IMR-90 (cell line): ENCODE measurements around the gene DMRT1. TPM values are rescaled to one million over a fixed set of nuclear protein-coding genes. Genes with fewer than 3 reads are reported as not detected.
A peak's percentile ranks its signal among the peaks of the same experiment; 100 is the strongest.

Source experiments
- ATAC-seq: fragments of 200-7000 bp; cut with Tn5 transposase; 2 replicates; pipeline ENCODE4 v1.9.1; 2020; ENCODE audit warnings: low read depth, mild to moderate bottlenecking, moderate library complexity
- BruUV-seq: library from RNA; stranded (reverse); fragments of 400-500 nt; replicated peaks from 2 replicates; lab custom pipeline; 2021; lab: Mats Ljungman, UMichigan
- CTCF ChIA-PET: fragments of 300-600 bp; formaldehyde crosslinking; extraction: SDS; loops from one replicate; lab custom pipeline; 2021; ENCODE audit warnings: antibody characterized with exemption; lab: Yijun Ruan, JAX
- POLR2A ChIA-PET: fragments of 300-600 bp; sonication (Branson Sonifier 250); formaldehyde crosslinking; loops from one replicate; lab custom pipeline; 2022; ENCODE audit warnings: antibody characterized with exemption; ENCODE audit not compliant: unreplicated experiment; lab: Charles Lee
- DNase-seq: peaks from one replicate; pipeline ENCODE4 v3.0.0; 2013
- H2AFZ ChIP-seq: replicated peaks from 2 replicates; pipeline ENCODE3; 2013; ENCODE audit warnings: low read length, mild to moderate bottlenecking; ENCODE audit not compliant: poor library complexity
- H2AK5ac ChIP-seq: 2 replicates; pipeline ENCODE4 v1.6.1; 2013; ENCODE audit warnings: low read depth, low read length, inconsistent platforms
- H2AK9ac ChIP-seq: replicated peaks from 2 replicates; pipeline ENCODE3; 2013; ENCODE audit warnings: mild to moderate bottlenecking, low read depth, low read length, moderate library complexity; ENCODE audit not compliant: poor library complexity
- H2BK120ac ChIP-seq: 2 replicates; pipeline ENCODE4 v1.6.1; 2013; ENCODE audit warnings: low read depth, low read length, inconsistent platforms
- H2BK15ac ChIP-seq: 3 replicates; pipeline ENCODE4 v1.6.1; 2013; ENCODE audit warnings: low read depth, low read length, inconsistent platforms
- H2BK20ac ChIP-seq: 2 replicates; pipeline ENCODE4 v1.6.1; 2013; ENCODE audit warnings: low read depth, mild to moderate bottlenecking, inconsistent platforms, low read length, moderate library complexity
- H2BK5ac ChIP-seq: 2 replicates; pipeline ENCODE4 v1.6.1; 2013; ENCODE audit warnings: mild to moderate bottlenecking, low read depth, low read length, inconsistent platforms; ENCODE audit not compliant: poor library complexity, severe bottlenecking
- H3K14ac ChIP-seq: replicated peaks from 2 replicates; pipeline ENCODE4 v1.6.1; 2013; ENCODE audit warnings: low read depth, low read length, inconsistent platforms
- H3K18ac ChIP-seq: 2 replicates; pipeline ENCODE4 v1.6.1; 2013; ENCODE audit warnings: low read depth, low read length, control low read depth
- H3K23ac ChIP-seq: 2 replicates; pipeline ENCODE4 v1.6.1; 2013; ENCODE audit warnings: low read depth, low read length, inconsistent platforms
- H3K27ac ChIP-seq: 2 replicates; pipeline ENCODE4 v1.5.1; 2013; ENCODE audit warnings: mild to moderate bottlenecking, control low read depth, low read length; ENCODE audit not compliant: insufficient read depth
- H3K27me3 ChIP-seq: 2 replicates; pipeline ENCODE4 v1.6.1; 2013; ENCODE audit warnings: low read length; ENCODE audit not compliant: control insufficient read depth, insufficient read depth
- H3K36me3 ChIP-seq: 2 replicates; pipeline ENCODE4 v1.6.1; 2013; ENCODE audit warnings: low read length, mixed read lengths; ENCODE audit not compliant: control insufficient read depth, insufficient read depth
- H3K4ac ChIP-seq: 2 replicates; pipeline ENCODE4 v1.6.1; 2013; ENCODE audit warnings: low read depth, low read length, inconsistent platforms
- H3K4me1 ChIP-seq: 2 replicates; pipeline ENCODE4 v1.6.1; 2013; ENCODE audit warnings: low read length, mixed read lengths; ENCODE audit not compliant: control insufficient read depth, insufficient read depth
- H3K4me2 ChIP-seq: 2 replicates; pipeline ENCODE4 v1.6.1; 2013; ENCODE audit warnings: low read depth, mild to moderate bottlenecking, control low read depth, low read length, moderate library complexity
- H3K4me3 ChIP-seq: 2 replicates; pipeline ENCODE4 v1.5.1; 2013; ENCODE audit warnings: low read depth, mild to moderate bottlenecking, control low read depth, low read length, moderate library complexity; ENCODE audit not compliant: insufficient read depth
- H3K56ac ChIP-seq: 2 replicates; pipeline ENCODE4 v1.6.1; 2013; ENCODE audit warnings: low read length, inconsistent platforms; ENCODE audit not compliant: insufficient read depth; ENCODE audit errors: extremely low read depth
- H3K79me1 ChIP-seq, 2 experiments: 2 replicates each; pipeline ENCODE4 v1.6.1; 2013; ENCODE audit warnings: low read length in 2 of 2, inconsistent platforms in 1 of 2, low read depth in 1 of 2
- H3K9ac ChIP-seq: 2 replicates; pipeline ENCODE4 v1.6.1; 2013; ENCODE audit warnings: low read depth, low read length, control low read depth
- H3K9me1 ChIP-seq: 2 replicates; pipeline ENCODE4 v1.6.1; 2013; ENCODE audit warnings: low read length, inconsistent platforms; ENCODE audit not compliant: insufficient read depth
- H3K9me3 ChIP-seq: 2 replicates; pipeline ENCODE4 v1.6.1; 2013; ENCODE audit warnings: low read length; ENCODE audit not compliant: control insufficient read depth, insufficient read depth
- H4K20me1 ChIP-seq: 2 replicates; pipeline ENCODE4 v1.6.1; 2013; ENCODE audit warnings: low read length, inconsistent platforms; ENCODE audit not compliant: insufficient read depth
- H4K5ac ChIP-seq: 2 replicates; pipeline ENCODE4 v1.6.1; 2013; ENCODE audit warnings: mild to moderate bottlenecking, low read depth, low read length, control low read depth
- H4K8ac ChIP-seq, 2 experiments: 2 replicates each; pipeline ENCODE4 v1.6.1; 2013; ENCODE audit warnings: low read depth in 2 of 2, low read length in 2 of 2, control low read depth in 1 of 2, inconsistent platforms in 1 of 2
- H4K91ac ChIP-seq: 2 replicates; pipeline ENCODE4 v1.6.1; 2013; ENCODE audit warnings: low read depth, low read length, inconsistent platforms; ENCODE audit not compliant: insufficient read depth
- CEBPB ChIP-seq: IDR thresholded peaks from 2 replicates; pipeline ENCODE4 v1.6.1; 2012; ENCODE audit warnings: low read depth, low read length, improper control_type of control experiment
- MXI1 ChIP-seq: IDR thresholded peaks from 2 replicates; pipeline ENCODE4 v1.6.1; 2012; ENCODE audit warnings: low read depth, mild to moderate bottlenecking, low read length, moderate library complexity, borderline replicate concordance
- RAD21 ChIP-seq: IDR thresholded peaks from 2 replicates; pipeline ENCODE4 v1.6.1; 2012; ENCODE audit warnings: low read length, improper control_type of control experiment
- WGBS, 2 experiments: methylation state at CpG; one replicate each; pipeline versions ENCODE4 v1.1.5 to v1.1.7; 2013; ENCODE audit warnings: missing lambda C conversion rate in 2 of 2; ENCODE audit not compliant: insufficient read length in 1 of 2; ENCODE audit errors: extremely low coverage in 2 of 2; 5-methylcytosine and 5-hydroxymethylcytosine counted together
- dilution Hi-C: fragments of 300-500 bp; cut with HindIII; formaldehyde crosslinking; loops from one replicate; pipeline ENCODE4 v1.14.3; 2018; ENCODE audit warnings: low sequenced_read_pairs; ENCODE audit not compliant: unreplicated experiment
- in situ Hi-C: fragments of 300-500 bp; cut with MboI; formaldehyde crosslinking; loops from 3 replicates; pipeline ENCODE4 v1.14.3; 2019; ENCODE audit warnings: low sequenced_read_pairs, inconsistent platforms, mixed read lengths
- intact Hi-C: fragments of 100-400 bp; cut with micrococcal nuclease; formaldehyde crosslinking; loops from 2 replicates; pipeline ENCODE4 v1.10.0; 2022
- polyA plus RNA-seq, 3 experiments: library from polyadenylated mRNA; depleted of rRNA; stranded (reverse); fragments of >200 nt; gene quantifications; 2 replicates each; pipeline ENCODE4 v1.2.3, GENCODE V29; 2012; ENCODE audit warnings: low replicate concordance in 1 of 3
- total RNA-seq: library from RNA; depleted of rRNA; stranded (reverse); fragments of >200 nt; gene quantifications from 2 replicates; pipeline ENCODE4 v1.2.3, GENCODE V29; 2012

Gene DMRT1
- total and polyA plus RNA-seq, 2 of the 4 experiments (the other 2 are of a cell fraction) = not detected

DNA sequence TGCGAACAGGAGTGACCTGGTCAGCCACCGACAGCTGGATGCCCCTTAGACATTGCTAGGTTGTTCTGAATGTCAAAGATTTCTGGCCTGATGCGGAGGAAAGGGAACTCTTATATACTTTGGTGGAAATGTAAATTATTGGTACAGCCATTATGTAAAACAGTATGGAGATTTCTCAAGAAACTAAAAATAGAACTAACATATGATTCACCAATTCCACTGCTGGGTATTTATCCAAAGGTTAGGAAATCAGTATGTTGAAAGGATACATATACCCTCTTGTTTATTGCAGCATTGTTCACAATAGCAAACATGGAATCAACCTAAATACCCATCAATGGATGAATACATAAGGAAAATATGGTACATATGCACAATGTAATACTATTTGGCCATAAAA lies 166.7 kb downstream of the DMRT1 start:
- H2BK20ac ChIP-seq = no peak overlapping the region
- H2AK9ac ChIP-seq = no peak overlapping the region
- H4K5ac ChIP-seq = no peak overlapping the region
- no peak overlapping the region for H3K14ac ChIP-seq
- no CpG with 5 or more reads among the region's 3 CpGs for WGBS, 2 experiments
- H3K9me3 ChIP-seq = no peaks in the 10 kb centered on the region
- in situ Hi-C loops (loop anchor here (5.0 to 10.0 kb wide), 4 partner anchors 116 to 621 kb away; no protein-coding TSS in a partner anchor), intact Hi-C loops (loop anchor here (2.0 to 5.0 kb wide), 3 partner anchors 201 to 661 kb away; no protein-coding TSS in a partner anchor), dilution Hi-C loops (no loop called here)
- H3K27me3 ChIP-seq = no peaks in the 10 kb centered on the region
- H3K18ac ChIP-seq = no peak overlapping the region
- ChIA-PET POLR2A (no interaction called here), CTCF (no interaction called here)
- no peaks in the 10 kb centered on the region for H4K20me1 ChIP-seq
- no peak overlapping the region for H3K9ac ChIP-seq
- no peaks in the 10 kb centered on the region for H3K36me3 ChIP-seq
- H4K8ac ChIP-seq = no peak overlapping the region
- no peaks in the 10 kb centered on the region for H3K9me1 ChIP-seq
- BruUV-seq = no TSS peak
- no peak overlapping the region for H3K4me3 ChIP-seq
- no peaks in the 10 kb centered on the region for H3K79me1 ChIP-seq
- H2BK5ac ChIP-seq = no peak overlapping the region
- no peak overlapping the region for H2BK15ac ChIP-seq
- TF ChIP-seq MXI1 = no peak
- no peak for TF ChIP-seq RAD21
- TF ChIP-seq CEBPB = 0 out of 2 replicates have a peak, but pooled peaks have one; percentile 14
- no peak overlapping the region for H3K56ac ChIP-seq
- no peak overlapping the region for H3K4ac ChIP-seq
- ATAC-seq = no peak
- H3K4me2 ChIP-seq = no peak overlapping the region
- no peaks in the 10 kb centered on the region for H3K4me1 ChIP-seq
- no peak overlapping the region for H3K23ac ChIP-seq
- H4K91ac ChIP-seq = no peak overlapping the region
- H2BK120ac ChIP-seq = no peak overlapping the region
- no peak overlapping the region for H2AK5ac ChIP-seq
- H3K27ac ChIP-seq = no peak overlapping the region
- H2AFZ ChIP-seq = no peak overlapping the region
- DNase-seq = peak; percentile 5
